CD14-positive monocyte (primary cell): Measurements from ENCODE around the gene PHGDH. TPM values are rescaled to one million over a fixed set of nuclear protein-coding genes. Genes with fewer than 3 reads are reported as not detected.

ENCODE experiments used
- DNase-seq, 3 donors: peaks; one replicate each; pipeline ENCODE4 v3.0.0-alpha.2; 2011 to 2022
- H2AFZ ChIP-seq: 2 replicates; pipeline ENCODE4 v1.6.0; 2012; ENCODE audit warnings: mild to moderate bottlenecking, low read depth, low read length, inconsistent platforms; ENCODE audit not compliant: insufficient read depth, poor library complexity, severe bottlenecking
- H3K27ac ChIP-seq, 2 donors: 1 replicate in 1 of 2; 2 replicates in 1 of 2; pipeline ENCODE4 v1.5.1; 2012 to 2013; ENCODE audit warnings: low read length in 2 of 2, control low read depth in 1 of 2, inconsistent platforms in 1 of 2, low read depth in 1 of 2, mild to moderate bottlenecking in 1 of 2
- H3K27me3 ChIP-seq, 2 donors: one replicate each; pipeline versions ENCODE4 v1.6.0 to v1.6.1; 2011 to 2013; ENCODE audit warnings: low read length in 2 of 2; ENCODE audit not compliant: control insufficient read depth in 2 of 2, insufficient read depth in 2 of 2
- H3K36me3 ChIP-seq, 2 donors: replicated peaks in 1 of 2; 1 replicate in 1 of 2; 2 replicates in 1 of 2; pipeline versions ENCODE4 v1.5.1 to v1.6.1; 2012 to 2013; ENCODE audit warnings: low read length in 2 of 2, control low read depth in 1 of 2, inconsistent platforms in 1 of 2, mild to moderate bottlenecking in 1 of 2; ENCODE audit not compliant: insufficient read depth in 2 of 2, control insufficient read depth in 1 of 2
- H3K4me1 ChIP-seq, 2 donors: 1 replicate in 1 of 2; 2 replicates in 1 of 2; pipeline versions ENCODE4 v1.5.1 to v1.6.1; 2012 to 2013; ENCODE audit warnings: low read length in 2 of 2, control low read depth in 1 of 2, inconsistent platforms in 1 of 2, mild to moderate bottlenecking in 1 of 2, moderate library complexity in 1 of 2; ENCODE audit not compliant: insufficient read depth in 2 of 2, control insufficient read depth in 1 of 2
- H3K4me2 ChIP-seq: replicated peaks from 2 replicates; pipeline ENCODE3; 2012; ENCODE audit warnings: low read length, moderate library complexity, mild to moderate bottlenecking; ENCODE audit not compliant: poor library complexity, severe bottlenecking; ENCODE audit errors: extremely low read depth
- H3K4me3 ChIP-seq, 3 experiments: fragments of 200-600 bp in 1 of 3; sonication (generic) in 1 of 3; replicated peaks in 1 of 3; 1 replicate in 2 of 3; 2 replicates in 1 of 3; pipeline ENCODE4 v1.5.1; 2011 to 2013; ENCODE audit warnings: low read length in 3 of 3, mild to moderate bottlenecking in 3 of 3, control low read depth in 2 of 3, low read depth in 2 of 3, inconsistent platforms in 1 of 3, moderate library complexity in 1 of 3
- H3K79me2 ChIP-seq: 2 replicates; pipeline ENCODE4 v1.6.0; 2012; ENCODE audit warnings: mild to moderate bottlenecking, control low read depth, inconsistent platforms, low read length, moderate library complexity; ENCODE audit not compliant: insufficient read depth
- H3K9ac ChIP-seq: 2 replicates; pipeline ENCODE4 v1.6.0; 2017; ENCODE audit warnings: low read length, mild to moderate bottlenecking; ENCODE audit not compliant: insufficient read depth, poor library complexity, severe bottlenecking
- H3K9me3 ChIP-seq, 2 donors: replicated peaks in 1 of 2; 1 replicate in 1 of 2; 2 replicates in 1 of 2; pipeline versions ENCODE4 v1.5.1 to v1.6.1; 2012 to 2013; ENCODE audit warnings: low read length in 2 of 2, control low read depth in 1 of 2; ENCODE audit not compliant: control insufficient read depth in 1 of 2, insufficient read depth in 1 of 2
- H4K20me1 ChIP-seq: 2 replicates; pipeline ENCODE4 v1.6.0; 2012; ENCODE audit warnings: mild to moderate bottlenecking, low read length, control low read depth, moderate library complexity; ENCODE audit not compliant: insufficient read depth
- H3K27ac Mint-ChIP-seq, 7 donors: one replicate each; pipeline ENCODE4 v1.8.0; 2020; ENCODE audit warnings: mild to moderate bottlenecking in 7 of 7, mixed read lengths in 7 of 7, moderate library complexity in 6 of 7, inconsistent platforms in 2 of 7
- H3K27me3 Mint-ChIP-seq, 3 donors: one replicate each; pipeline ENCODE4 v1.8.0; 2021 to 2022; ENCODE audit warnings: low read depth in 3 of 3, mild to moderate bottlenecking in 3 of 3, mixed read lengths in 3 of 3, moderate library complexity in 3 of 3, inconsistent platforms in 1 of 3
- H3K36me3 Mint-ChIP-seq, 2 donors: one replicate each; pipeline ENCODE4 v1.8.0; 2020; ENCODE audit warnings: mixed read lengths in 2 of 2, inconsistent platforms in 1 of 2, mild to moderate bottlenecking in 1 of 2
- H3K4me1 Mint-ChIP-seq: one replicate; pipeline ENCODE4 v1.8.0; 2020; ENCODE audit warnings: mild to moderate bottlenecking, mixed read lengths
- H3K4me3 Mint-ChIP-seq, 2 donors: one replicate each; pipeline ENCODE4 v1.8.0; 2020; ENCODE audit warnings: mild to moderate bottlenecking in 2 of 2, mixed read lengths in 2 of 2, moderate library complexity in 1 of 2
- H3K9me3 Mint-ChIP-seq, 7 donors: one replicate each; pipeline ENCODE4 v1.8.0; 2020 to 2022; ENCODE audit warnings: mixed read lengths in 7 of 7, mild to moderate bottlenecking in 6 of 7, moderate library complexity in 6 of 7, inconsistent platforms in 2 of 7
- WGBS: methylation state at CpG from one replicate; pipeline ENCODE4 v1.1.5; 2013; ENCODE audit warnings: missing lambda C conversion rate; ENCODE audit not compliant: insufficient coverage; 5-methylcytosine and 5-hydroxymethylcytosine counted together
- intact Hi-C, 2 donors: fragments of 100-400 bp; cut with micrococcal nuclease; formaldehyde crosslinking; loops; one replicate each; pipeline versions ENCODE4 v1.15.0 to v1.15.1; 2023
- polyA plus RNA-seq, 3 donors: library from polyadenylated mRNA; depleted of rRNA in 1 of 3; unstranded in 2 of 3; stranded (reverse) in 1 of 3; fragments of 300-500 nt in 2 of 3; fragments of >200 nt in 1 of 3; fragmentation: Illumina TruSeq in 2 of 3; gene quantifications; 1 replicate in 2 of 3; 2 replicates in 1 of 3; pipeline ENCODE4 v1.2.3, GENCODE V29; 2012 to 2021
- TF ChIP-seq, protein P1 (sequence below): fragments of 200-600 bp; IDR thresholded peaks from one replicate; pipeline ENCODE4 v1.8.0; 2022; ENCODE audit warnings: antibody characterized with exemption, mild to moderate bottlenecking

PHGDH gene
- polyA plus RNA-seq, 3 donors: 0.09 to 0.44 (median 0.20) TPM

GRCh38 chr1:119735217-119735616 is 23.5 kb downstream of the PHGDH start:
- Histone ChIP-seq H4K20me1 (no peaks in the 10 kb centered on the region), H3K4me3 (no peak overlapping the region), H3K79me2 (no peaks in the 10 kb centered on the region), H2AFZ (no peak overlapping the region), H3K36me3 (peaks cover 4 to 32% of the 10 kb centered on the region in 2 donors), H3K27ac (no peak overlapping the region), H3K4me2 (no peak overlapping the region), H3K4me1 (no peaks in the 10 kb centered on the region), H3K9ac (no peak overlapping the region), H3K27me3 (no peaks in the 10 kb centered on the region), H3K9me3 (no peaks in the 10 kb centered on the region)
- TF ChIP-seq, protein P1, sequence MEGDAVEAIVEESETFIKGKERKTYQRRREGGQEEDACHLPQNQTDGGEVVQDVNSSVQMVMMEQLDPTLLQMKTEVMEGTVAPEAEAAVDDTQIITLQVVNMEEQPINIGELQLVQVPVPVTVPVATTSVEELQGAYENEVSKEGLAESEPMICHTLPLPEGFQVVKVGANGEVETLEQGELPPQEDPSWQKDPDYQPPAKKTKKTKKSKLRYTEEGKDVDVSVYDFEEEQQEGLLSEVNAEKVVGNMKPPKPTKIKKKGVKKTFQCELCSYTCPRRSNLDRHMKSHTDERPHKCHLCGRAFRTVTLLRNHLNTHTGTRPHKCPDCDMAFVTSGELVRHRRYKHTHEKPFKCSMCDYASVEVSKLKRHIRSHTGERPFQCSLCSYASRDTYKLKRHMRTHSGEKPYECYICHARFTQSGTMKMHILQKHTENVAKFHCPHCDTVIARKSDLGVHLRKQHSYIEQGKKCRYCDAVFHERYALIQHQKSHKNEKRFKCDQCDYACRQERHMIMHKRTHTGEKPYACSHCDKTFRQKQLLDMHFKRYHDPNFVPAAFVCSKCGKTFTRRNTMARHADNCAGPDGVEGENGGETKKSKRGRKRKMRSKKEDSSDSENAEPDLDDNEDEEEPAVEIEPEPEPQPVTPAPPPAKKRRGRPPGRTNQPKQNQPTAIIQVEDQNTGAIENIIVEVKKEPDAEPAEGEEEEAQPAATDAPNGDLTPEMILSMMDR: no peak
- no peaks in the 10 kb centered on the region for H3K9me3 Mint-ChIP-seq
- peak overlapping the region in 2 of 7 donors; percentile 3 to 33 for H3K27ac Mint-ChIP-seq
- intact Hi-C loops: no loop called here
- DNase-seq: no peak
- no peak overlapping the region for H3K4me3 Mint-ChIP-seq
- no peaks in the 10 kb centered on the region for H3K4me1 Mint-ChIP-seq
- WGBS: over 99% methylated on average over 12 of the region's 14 CpGs
- H3K27me3 Mint-ChIP-seq: peaks cover 0 to 6% (median 3%) of the 10 kb centered on the region in 3 donors
- peaks cover 24 to 38% of the 10 kb centered on the region in 2 donors for H3K36me3 Mint-ChIP-seq

- Mint-ChIP-seq H3K36me3 (peaks cover 24 to 42% of the 10 kb centered on the region in 2 donors), H3K4me1 (no peaks in the 10 kb centered on the region), H3K27ac (peak overlapping the region in 1 of 7 donors; percentile 5), H3K27me3 (peaks cover 0 to 6% (median 3%) of the 10 kb centered on the region in 3 donors), H3K9me3 (no peaks in the 10 kb centered on the region), H3K4me3 (no peak overlapping the region)
- Histone ChIP-seq H3K4me2 (no peak overlapping the region), H2AFZ (no peak overlapping the region), H4K20me1 (no peaks in the 10 kb centered on the region), H3K4me1 (no peaks in the 10 kb centered on the region), H3K36me3 (peaks cover 4 to 20% of the 10 kb centered on the region in 2 donors), H3K9ac (no peak overlapping the region), H3K9me3 (no peaks in the 10 kb centered on the region), H3K27me3 (no peaks in the 10 kb centered on the region), H3K27ac (no peak overlapping the region), H3K79me2 (no peaks in the 10 kb centered on the region), H3K4me3 (no peak overlapping the region)
- intact Hi-C loops: no loop called here
- no peak for DNase-seq
- TF ChIP-seq, protein P1: no peak
- WGBS: 100% methylated on average over 1 of the region's 2 CpGs
Observed at GRCh38 chr1:119736649-119737039, 24.9 kb downstream of the PHGDH start.
